AG10803 (cell line): ENCODE measurements around the gene PTPN9.
"Not testable (repeated sequence)": the region's sequence is repeated elsewhere in the genome, so short reads cannot be mapped to it uniquely, and the experiment has no call there.

Source experiments
- DNase-seq: peaks from one replicate; pipeline ENCODE4 v3.0.0; 2010; ENCODE audit warnings: low read depth
- H3K4me3 ChIP-seq: 2 replicates; pipeline ENCODE4 v1.5.1; 2011; ENCODE audit warnings: mild to moderate bottlenecking, low read length, control low read depth
- TF ChIP-seq, protein P1 (sequence below): conservative IDR thresholded peaks from 2 replicates; pipeline ENCODE4 v1.5.1; 2011; ENCODE audit warnings: mild to moderate bottlenecking, low read length, control low read depth, inconsistent platforms

Gene PTPN9

DNA sequence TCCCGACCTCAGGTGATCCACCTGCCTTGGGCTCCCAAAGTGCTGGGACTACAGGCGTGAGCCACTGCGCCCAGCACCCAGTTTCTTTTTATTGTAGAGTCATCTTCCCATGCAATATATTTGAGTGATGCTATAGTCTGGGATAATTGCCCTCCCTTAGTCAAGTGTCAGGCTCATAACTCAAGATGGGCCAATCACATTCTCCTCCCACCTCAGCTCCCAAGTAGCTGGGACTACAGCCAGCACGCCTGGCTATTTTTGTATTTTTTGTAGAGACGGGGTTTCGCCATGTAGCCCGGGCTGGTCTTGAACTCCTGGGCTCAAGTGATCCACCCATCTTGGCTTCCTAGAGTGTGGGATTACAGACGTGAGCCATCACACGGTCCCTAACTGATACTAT lies 15.2 kb upstream of the PTPN9 start:
- H3K4me3 ChIP-seq: no peak overlapping the region
- TF ChIP-seq, protein P1, sequence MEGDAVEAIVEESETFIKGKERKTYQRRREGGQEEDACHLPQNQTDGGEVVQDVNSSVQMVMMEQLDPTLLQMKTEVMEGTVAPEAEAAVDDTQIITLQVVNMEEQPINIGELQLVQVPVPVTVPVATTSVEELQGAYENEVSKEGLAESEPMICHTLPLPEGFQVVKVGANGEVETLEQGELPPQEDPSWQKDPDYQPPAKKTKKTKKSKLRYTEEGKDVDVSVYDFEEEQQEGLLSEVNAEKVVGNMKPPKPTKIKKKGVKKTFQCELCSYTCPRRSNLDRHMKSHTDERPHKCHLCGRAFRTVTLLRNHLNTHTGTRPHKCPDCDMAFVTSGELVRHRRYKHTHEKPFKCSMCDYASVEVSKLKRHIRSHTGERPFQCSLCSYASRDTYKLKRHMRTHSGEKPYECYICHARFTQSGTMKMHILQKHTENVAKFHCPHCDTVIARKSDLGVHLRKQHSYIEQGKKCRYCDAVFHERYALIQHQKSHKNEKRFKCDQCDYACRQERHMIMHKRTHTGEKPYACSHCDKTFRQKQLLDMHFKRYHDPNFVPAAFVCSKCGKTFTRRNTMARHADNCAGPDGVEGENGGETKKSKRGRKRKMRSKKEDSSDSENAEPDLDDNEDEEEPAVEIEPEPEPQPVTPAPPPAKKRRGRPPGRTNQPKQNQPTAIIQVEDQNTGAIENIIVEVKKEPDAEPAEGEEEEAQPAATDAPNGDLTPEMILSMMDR: no peak
- DNase-seq: no peak

DNA sequence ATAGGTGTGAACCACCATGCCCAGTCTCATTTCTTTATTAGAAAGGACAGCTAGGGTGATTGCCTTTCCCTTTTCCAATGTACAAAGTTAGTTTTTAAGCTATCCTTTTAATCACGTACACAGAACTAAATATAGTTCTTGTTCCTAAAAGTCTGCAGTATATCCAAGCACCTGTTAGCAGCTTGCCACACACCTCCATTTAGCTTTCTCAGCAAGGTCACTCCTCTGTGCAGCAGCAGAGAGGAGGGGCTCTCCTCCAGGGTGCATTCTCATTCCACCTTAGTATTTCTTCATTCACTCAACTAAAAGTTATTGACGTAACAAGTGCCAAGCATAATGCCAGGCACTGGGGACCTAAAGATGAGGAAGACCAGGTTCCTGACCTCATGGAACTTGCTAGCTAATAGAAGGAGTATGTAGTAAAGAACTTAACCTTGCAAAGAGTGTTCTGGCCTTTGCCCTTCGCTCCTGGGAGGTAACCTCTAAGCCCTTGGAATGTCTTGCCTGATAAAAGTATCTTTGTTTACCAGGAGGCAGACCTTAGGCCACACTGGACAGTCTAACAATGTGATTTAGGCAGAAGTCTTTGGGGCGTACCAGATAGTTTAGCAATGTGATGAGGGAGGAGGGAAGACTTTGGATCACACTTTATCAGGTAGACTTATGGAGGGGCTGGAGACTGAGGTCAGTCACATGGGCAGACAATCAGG lies 12.7 kb upstream of the PTPN9 start:
- TF ChIP-seq, protein P1: no peak
- no peak overlapping the region for H3K4me3 ChIP-seq
- no peak for DNase-seq

DNA sequence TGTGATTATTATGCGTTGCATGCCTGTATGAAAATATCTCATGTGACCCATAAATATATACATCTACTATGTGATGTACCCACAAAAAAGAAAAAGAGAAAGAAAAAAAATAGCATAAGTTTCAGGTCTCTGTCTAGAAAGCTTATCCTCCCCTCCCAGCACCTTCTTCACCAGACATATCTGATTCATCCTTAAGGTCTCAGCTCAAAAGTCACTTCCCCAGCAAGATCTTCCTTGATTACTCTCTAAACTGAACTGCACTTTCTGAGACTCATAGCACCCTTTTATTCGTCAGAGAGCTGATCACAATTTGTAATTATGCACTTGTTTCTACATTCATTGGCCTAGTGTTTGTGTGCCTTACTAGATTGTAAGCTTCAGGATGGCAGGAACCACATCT lies 11.1 kb upstream of the PTPN9 start:
- TF ChIP-seq, protein P1: no peak
- no peak overlapping the region for H3K4me3 ChIP-seq
- no peak for DNase-seq

DNA sequence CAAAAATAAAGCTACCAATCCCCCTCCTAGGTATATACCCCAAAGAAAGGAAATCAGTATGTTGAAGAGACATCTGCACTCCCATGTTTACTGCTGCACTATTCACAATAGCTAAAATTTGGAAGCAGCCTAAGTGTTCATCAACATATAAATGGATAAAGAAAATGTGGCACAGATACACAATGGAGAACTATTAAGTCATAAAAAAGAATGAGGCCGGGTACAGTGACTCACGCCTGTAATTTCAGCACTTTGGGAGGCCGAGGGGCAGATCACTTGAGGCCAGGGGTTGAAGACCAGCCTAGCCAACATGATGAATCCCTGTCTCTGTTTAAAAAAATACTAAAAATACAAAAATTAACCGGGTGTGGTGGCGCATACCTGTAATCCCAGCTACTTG lies 10.0 kb upstream of the PTPN9 start:
- TF ChIP-seq, protein P1: no peak
- H3K4me3 ChIP-seq: no peak overlapping the region
- no peak for DNase-seq

DNA sequence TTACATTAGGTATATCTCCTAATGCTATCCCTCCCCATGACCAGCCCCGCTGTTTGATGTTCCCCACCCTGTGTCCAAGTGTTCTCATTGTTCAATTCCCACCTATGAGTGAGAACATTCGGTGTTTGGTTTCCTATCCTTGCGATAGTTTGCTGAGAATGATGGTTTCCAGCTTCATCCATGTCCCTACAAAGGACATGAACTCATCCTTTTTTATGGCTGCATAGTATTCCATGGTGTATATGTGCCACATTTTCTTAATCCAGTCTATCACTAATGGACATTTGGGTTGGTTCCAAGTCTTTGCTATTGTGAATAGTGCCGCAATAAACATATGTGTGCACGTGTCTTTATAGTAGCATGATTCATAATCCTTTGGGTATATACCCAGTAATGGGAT lies 7.3 kb upstream of the PTPN9 start:
- DNase-seq, H3K4me3 ChIP-seq: not testable (repeated sequence)

DNA sequence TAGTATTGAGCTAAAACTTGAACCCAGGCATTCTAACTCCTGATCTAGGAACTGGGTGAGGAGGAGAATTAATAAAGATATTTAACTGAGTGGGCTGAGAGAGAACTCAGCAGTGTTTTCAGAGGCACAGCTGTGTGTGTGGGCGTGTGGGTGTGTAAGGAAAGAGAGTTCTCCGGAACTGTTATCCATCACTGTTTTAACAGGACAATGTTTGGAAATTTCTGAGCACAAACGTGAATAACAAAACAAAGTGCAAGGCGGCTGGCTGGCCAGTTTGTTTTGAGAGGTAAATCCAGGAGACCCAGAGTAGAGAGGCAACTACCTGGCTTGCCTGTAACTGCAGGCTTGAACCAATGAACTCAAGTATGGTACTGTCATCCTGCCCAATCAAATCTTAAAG lies 5.0 kb upstream of the PTPN9 start:
- DNase-seq: no peak
- TF ChIP-seq, protein P1: no peak
- H3K4me3 ChIP-seq: no peak overlapping the region

DNA sequence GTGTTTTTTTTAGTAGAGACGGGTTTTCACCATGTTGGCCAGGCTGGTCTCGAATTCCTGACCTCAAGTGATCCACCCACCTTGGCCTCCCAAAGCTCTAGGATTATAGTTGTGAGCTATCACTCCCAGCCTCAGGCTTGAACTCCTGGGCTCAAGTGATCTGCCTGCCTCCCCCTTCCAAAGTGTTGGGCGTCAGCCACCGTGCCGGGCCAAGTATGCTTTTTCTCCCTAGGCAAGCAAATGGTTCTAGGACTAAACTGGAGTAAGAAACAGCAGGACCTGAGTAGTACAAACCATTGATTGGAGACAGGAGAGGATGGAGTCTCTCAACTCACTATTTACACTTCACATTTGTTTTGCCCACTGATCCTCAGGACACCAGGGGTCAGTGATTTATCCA lies 4.6 kb upstream of the PTPN9 start:
- no peak for DNase-seq
- TF ChIP-seq, protein P1: no peak
- no peak overlapping the region for H3K4me3 ChIP-seq

DNA sequence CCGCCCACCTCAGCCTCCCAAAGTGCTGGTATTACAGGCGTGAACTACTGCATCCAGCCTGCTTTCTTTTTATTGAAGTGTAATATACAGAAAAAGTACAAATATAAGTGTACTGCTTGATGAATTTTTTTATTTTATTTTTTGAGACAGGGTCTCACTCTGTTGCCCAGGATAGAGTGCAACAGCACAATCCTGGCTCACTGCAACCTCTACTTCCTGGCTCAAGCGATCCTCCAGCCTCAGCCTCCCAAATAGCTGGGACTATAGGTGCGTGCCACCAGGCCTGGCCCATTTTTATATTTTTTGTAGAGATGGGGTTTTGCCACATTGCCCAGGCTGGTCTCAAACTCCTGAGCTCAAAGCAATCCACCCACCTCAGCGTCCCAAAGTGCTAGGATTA lies 3.8 kb upstream of the PTPN9 start:
- not testable (repeated sequence) for H3K4me3 ChIP-seq, DNase-seq
